WTC11 (cell line): ENCODE measurements around the gene PDGFRA.
"Not testable (repeated sequence)": the region's sequence is repeated elsewhere in the genome, so short reads cannot be mapped to it uniquely, and the experiment has no call there.

Source experiments
- CREM ChIP-seq: sonication (generic); formaldehyde crosslinking; IDR thresholded peaks from 2 replicates; pipeline ENCODE4 v1.8.1; 2022; ENCODE audit warnings: mild to moderate bottlenecking, missing genetic modification reagents, moderate library complexity
- TF ChIP-seq, protein P1 (sequence below): sonication (generic); formaldehyde crosslinking; IDR thresholded peaks from 2 replicates; pipeline ENCODE4 v1.8.1; 2022; ENCODE audit warnings: mild to moderate bottlenecking, moderate library complexity, missing genetic modification reagents
- TF ChIP-seq, protein P2 (sequence below): sonication (generic); formaldehyde crosslinking; IDR thresholded peaks from 2 replicates; pipeline ENCODE4 v1.8.0; 2022; ENCODE audit warnings: mild to moderate bottlenecking, missing genetic modification reagents
- TF ChIP-seq, protein P3 (sequence below): fragments of 200-600 bp; IDR thresholded peaks from 2 replicates; pipeline ENCODE4 v1.8.0; 2022; ENCODE audit warnings: antibody characterized with exemption
- TF ChIP-seq, protein P4 (sequence below): sonication (generic); formaldehyde crosslinking; IDR thresholded peaks from 2 replicates; pipeline ENCODE4 v1.8.1; 2022; ENCODE audit warnings: low read depth, mild to moderate bottlenecking, moderate library complexity, missing genetic modification reagents, borderline replicate concordance
- TF ChIP-seq, protein P5 (sequence below): sonication (generic); formaldehyde crosslinking; IDR thresholded peaks from 2 replicates; pipeline ENCODE4 v1.8.0; 2023; ENCODE audit warnings: missing genetic modification reagents

DNA sequence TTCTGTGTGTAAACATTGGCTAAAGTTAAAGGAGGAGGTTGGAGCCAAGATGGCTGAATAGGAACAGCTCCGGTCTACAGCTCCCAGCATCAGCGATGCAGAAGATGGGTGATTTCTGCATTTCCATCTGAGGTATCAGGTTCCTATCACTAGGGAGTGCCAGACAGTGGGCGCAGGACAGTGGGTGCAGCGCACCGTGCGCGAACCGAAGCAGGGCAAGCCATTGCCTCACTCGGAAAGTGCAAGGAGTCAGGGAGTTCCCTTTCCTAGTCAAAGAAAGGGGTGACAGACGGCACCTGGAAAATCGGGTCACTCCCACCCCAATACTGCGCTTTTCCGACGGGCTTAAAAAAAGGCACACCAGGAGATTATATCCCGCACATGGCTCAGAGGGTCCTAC, 14.4 kb downstream of the PDGFRA start:
- TF ChIP-seq, protein P1, sequence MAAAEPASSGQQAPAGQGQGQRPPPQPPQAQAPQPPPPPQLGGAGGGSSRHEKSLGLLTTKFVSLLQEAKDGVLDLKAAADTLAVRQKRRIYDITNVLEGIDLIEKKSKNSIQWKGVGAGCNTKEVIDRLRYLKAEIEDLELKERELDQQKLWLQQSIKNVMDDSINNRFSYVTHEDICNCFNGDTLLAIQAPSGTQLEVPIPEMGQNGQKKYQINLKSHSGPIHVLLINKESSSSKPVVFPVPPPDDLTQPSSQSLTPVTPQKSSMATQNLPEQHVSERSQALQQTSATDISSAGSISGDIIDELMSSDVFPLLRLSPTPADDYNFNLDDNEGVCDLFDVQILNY (CRISPR knock-in tag), result not testable (repeated sequence)
- TF ChIP-seq, protein P2, sequence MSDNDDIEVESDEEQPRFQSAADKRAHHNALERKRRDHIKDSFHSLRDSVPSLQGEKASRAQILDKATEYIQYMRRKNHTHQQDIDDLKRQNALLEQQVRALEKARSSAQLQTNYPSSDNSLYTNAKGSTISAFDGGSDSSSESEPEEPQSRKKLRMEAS (CRISPR knock-in tag), result not testable (repeated sequence)
- TF ChIP-seq, protein P3, sequence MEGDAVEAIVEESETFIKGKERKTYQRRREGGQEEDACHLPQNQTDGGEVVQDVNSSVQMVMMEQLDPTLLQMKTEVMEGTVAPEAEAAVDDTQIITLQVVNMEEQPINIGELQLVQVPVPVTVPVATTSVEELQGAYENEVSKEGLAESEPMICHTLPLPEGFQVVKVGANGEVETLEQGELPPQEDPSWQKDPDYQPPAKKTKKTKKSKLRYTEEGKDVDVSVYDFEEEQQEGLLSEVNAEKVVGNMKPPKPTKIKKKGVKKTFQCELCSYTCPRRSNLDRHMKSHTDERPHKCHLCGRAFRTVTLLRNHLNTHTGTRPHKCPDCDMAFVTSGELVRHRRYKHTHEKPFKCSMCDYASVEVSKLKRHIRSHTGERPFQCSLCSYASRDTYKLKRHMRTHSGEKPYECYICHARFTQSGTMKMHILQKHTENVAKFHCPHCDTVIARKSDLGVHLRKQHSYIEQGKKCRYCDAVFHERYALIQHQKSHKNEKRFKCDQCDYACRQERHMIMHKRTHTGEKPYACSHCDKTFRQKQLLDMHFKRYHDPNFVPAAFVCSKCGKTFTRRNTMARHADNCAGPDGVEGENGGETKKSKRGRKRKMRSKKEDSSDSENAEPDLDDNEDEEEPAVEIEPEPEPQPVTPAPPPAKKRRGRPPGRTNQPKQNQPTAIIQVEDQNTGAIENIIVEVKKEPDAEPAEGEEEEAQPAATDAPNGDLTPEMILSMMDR, result not testable (repeated sequence)
- TF ChIP-seq, protein P4, sequence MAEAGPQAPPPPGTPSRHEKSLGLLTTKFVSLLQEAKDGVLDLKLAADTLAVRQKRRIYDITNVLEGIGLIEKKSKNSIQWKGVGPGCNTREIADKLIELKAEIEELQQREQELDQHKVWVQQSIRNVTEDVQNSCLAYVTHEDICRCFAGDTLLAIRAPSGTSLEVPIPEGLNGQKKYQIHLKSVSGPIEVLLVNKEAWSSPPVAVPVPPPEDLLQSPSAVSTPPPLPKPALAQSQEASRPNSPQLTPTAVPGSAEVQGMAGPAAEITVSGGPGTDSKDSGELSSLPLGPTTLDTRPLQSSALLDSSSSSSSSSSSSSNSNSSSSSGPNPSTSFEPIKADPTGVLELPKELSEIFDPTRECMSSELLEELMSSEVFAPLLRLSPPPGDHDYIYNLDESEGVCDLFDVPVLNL, result not testable (repeated sequence)
- TF ChIP-seq, protein P5, sequence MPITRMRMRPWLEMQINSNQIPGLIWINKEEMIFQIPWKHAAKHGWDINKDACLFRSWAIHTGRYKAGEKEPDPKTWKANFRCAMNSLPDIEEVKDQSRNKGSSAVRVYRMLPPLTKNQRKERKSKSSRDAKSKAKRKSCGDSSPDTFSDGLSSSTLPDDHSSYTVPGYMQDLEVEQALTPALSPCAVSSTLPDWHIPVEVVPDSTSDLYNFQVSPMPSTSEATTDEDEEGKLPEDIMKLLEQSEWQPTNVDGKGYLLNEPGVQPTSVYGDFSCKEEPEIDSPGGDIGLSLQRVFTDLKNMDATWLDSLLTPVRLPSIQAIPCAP (CRISPR knock-in tag), result not testable (repeated sequence)
- not testable (repeated sequence) for TF ChIP-seq CREM (CRISPR knock-in tag)
